Activated naive CD4-positive, alpha-beta T cell treated with anti-CD3 and anti-CD28 coated beads for 36 hours (primary cell): ENCODE results near the gene NFYB. TPM values are rescaled to one million over a fixed set of nuclear protein-coding genes. Genes with fewer than 3 reads are reported as not detected.

ENCODE experiments used
- CTCF ChIA-PET: fragments of 350-600 bp; sonication (Branson Sonifier 250); formaldehyde crosslinking; loops from one replicate; lab custom pipeline; 2021; ENCODE audit warnings: antibody characterized with exemption; lab: Charles Lee
- DNase-seq: peaks from one replicate; pipeline ENCODE4 v3.0.0-alpha.2; 2020
- H3K27ac Mint-ChIP-seq: one replicate; pipeline ENCODE4 v1.8.0; 2021; ENCODE audit warnings: mild to moderate bottlenecking, mixed read lengths
- H3K27me3 Mint-ChIP-seq: one replicate; pipeline ENCODE4 v1.8.0; 2021; ENCODE audit warnings: low read depth, mixed read lengths
- H3K36me3 Mint-ChIP-seq: one replicate; pipeline ENCODE4 v1.8.0; 2021; ENCODE audit warnings: low read depth, mixed read lengths
- H3K4me1 Mint-ChIP-seq: one replicate; pipeline ENCODE4 v1.8.0; 2021; ENCODE audit warnings: low read depth, mixed read lengths
- H3K4me3 Mint-ChIP-seq: one replicate; pipeline ENCODE4 v1.8.0; 2021; ENCODE audit warnings: mild to moderate bottlenecking, moderate library complexity, mixed read lengths
- H3K9me3 Mint-ChIP-seq: one replicate; pipeline ENCODE4 v1.8.0; 2021; ENCODE audit warnings: mixed read lengths
- intact Hi-C: fragments of 100-400 bp; cut with micrococcal nuclease; formaldehyde crosslinking; loops from one replicate; pipeline ENCODE4 v1.15.1; 2023
- total RNA-seq, 2 experiments: library from RNA; stranded (reverse); gene quantifications; one replicate each; pipeline ENCODE4 v1.2.3, GENCODE V29; 2021

Gene NFYB
- total RNA-seq, 2 experiments from 2014 or later: 23.3 to 28.3 TPM

DNA sequence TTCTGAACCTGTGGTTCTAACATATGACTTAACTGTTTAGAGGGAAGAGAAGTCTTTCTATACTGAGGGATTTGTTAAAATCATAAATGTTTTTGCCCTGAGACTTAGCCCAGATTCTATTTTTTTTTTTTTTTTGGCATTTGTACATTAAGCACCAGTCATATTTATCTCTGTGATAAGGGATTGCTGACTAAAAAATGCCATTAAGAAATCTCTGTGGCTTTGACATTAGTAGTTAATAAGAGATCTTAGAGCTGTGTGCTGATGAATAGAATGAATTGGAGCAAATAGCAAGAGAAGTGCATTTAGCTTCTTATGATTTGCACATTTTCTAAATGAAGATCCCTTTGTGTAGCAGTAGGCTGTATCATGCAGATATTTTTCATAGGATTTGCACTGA is 32.5 kb downstream of the NFYB start:
- CTCF ChIA-PET: interaction anchor here (0.7 to 1.5 kb wide), 2 partner anchors 47 to 1537 kb away, joined by 3 to 6 read pairs; no protein-coding TSS in a partner anchor
- no peak for DNase-seq
- H3K4me1 Mint-ChIP-seq: peaks cover 7% of the 10 kb centered on the region
- H3K4me3 Mint-ChIP-seq: no peak overlapping the region
- H3K36me3 Mint-ChIP-seq: peaks cover 2% of the 10 kb centered on the region
- H3K27ac Mint-ChIP-seq: no peak overlapping the region
- intact Hi-C loops: no loop called here
- no peaks in the 10 kb centered on the region for H3K9me3 Mint-ChIP-seq
- H3K27me3 Mint-ChIP-seq: no peaks in the 10 kb centered on the region

DNA sequence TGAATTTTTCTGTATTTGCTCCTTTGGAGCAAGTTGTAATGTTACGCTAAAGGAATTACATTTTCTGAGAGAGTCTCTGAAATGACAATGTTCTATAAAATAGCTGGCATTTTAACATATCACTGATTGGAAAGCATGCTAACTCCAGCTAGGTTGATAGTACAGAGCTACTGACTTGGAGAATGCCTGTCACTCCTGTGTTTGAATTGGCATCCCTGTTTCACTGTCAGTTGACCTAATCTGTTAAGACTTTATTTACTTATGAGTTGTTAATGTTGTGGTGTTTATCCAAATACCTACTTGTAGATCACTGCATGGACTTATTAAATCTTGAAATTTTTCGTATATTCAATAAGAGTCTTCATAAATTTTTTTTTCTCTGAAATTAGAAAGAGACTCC is 40.1 kb downstream of the NFYB start:
- no peak for DNase-seq
- intact Hi-C loops: no loop called here
- peaks cover 9% of the 10 kb centered on the region for H3K36me3 Mint-ChIP-seq
- no peak overlapping the region for H3K4me3 Mint-ChIP-seq
- H3K27me3 Mint-ChIP-seq: no peaks in the 10 kb centered on the region
- CTCF ChIA-PET: interaction anchor here (0.8 to 4.3 kb wide), 4 partner anchors 11 to 40 kb away, joined by 3 to 43 read pairs (median 5); no protein-coding TSS in a partner anchor
- H3K9me3 Mint-ChIP-seq: no peaks in the 10 kb centered on the region
- H3K27ac Mint-ChIP-seq: no peak overlapping the region
- peaks cover 8% of the 10 kb centered on the region for H3K4me1 Mint-ChIP-seq

DNA sequence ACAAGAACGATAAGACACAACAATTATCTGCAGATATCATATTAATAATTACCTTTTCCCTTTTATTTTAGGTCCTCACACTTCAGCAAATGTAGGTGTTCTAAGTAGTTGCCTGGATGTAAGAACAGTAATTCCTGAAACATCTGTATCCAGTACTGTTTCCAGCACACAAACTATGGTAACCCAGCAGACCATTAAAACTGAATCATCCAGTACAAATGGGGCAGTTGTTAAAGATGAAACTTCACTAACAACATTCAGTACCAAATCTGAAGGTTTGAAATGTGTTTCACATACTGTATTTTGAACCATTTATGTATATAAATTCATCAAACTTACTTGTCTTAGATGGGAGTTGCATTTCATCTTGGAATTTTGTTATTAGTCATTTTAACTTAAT is 42.7 kb downstream of the NFYB start:
- Mint-ChIP-seq H3K36me3 (peaks cover 9% of the 10 kb centered on the region), H3K9me3 (no peaks in the 10 kb centered on the region), H3K27ac (no peak overlapping the region), H3K27me3 (no peaks in the 10 kb centered on the region), H3K4me3 (no peak overlapping the region), H3K4me1 (peaks cover 8% of the 10 kb centered on the region)
- intact Hi-C loops: no loop called here
- CTCF ChIA-PET: interaction anchor here (1.1 to 1.3 kb wide), 4 partner anchors 12 to 211 kb away, joined by 3 to 4 read pairs (median 3); no protein-coding TSS in a partner anchor
- no peak for DNase-seq

DNA sequence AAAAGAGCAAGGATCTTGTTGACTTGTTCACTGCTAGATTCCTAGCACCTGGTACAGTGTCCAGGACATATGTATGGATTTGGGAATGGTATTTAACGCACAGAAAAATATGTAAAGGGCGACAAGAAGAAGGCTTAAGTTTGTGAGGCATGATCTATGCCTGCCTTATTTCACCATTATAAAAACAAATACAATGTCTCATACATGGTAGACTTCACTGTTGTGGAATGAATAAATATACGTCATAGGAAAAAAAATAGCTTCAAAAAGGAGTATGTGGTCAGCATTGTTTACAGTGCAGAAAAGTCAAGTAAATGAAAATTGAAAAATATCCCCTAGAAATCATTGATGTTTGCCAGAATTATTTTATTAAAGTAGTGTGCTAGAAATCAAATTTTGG is 43.7 kb downstream of the NFYB start:
- Mint-ChIP-seq H3K36me3 (peaks cover 13% of the 10 kb centered on the region), H3K4me1 (peaks cover 8% of the 10 kb centered on the region), H3K9me3 (no peaks in the 10 kb centered on the region), H3K27ac (no peak overlapping the region), H3K4me3 (no peak overlapping the region), H3K27me3 (no peaks in the 10 kb centered on the region)
- intact Hi-C loops: loop anchor here (5.0 kb wide), 1 partner anchor 1343 kb away; no protein-coding TSS in a partner anchor
- CTCF ChIA-PET: no interaction called here
- no peak for DNase-seq

DNA sequence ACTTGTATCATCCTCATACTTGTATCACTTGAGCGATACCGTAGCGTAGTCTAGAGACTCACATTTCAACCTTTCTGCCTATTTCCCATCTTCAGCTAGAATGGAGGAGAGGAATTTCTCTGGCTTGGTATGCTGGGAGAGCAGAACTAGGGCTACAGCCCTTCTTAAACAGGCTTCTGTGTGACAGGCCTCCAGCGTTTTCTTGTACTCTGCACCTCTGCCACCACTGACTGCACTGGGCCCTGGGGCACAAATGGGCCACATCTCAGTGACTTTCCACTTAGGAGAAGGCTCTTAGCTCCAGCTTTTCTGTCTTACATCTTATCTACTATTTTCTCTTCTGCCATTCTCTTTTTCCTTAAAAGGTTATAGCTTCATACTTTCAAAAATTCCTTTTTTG is 46.9 kb downstream of the NFYB start:
- no peaks in the 10 kb centered on the region for H3K9me3 Mint-ChIP-seq
- DNase-seq: no peak
- intact Hi-C loops: loop anchor here (5.0 kb wide), 1 partner anchor 1346 kb away; no protein-coding TSS in a partner anchor

DNA sequence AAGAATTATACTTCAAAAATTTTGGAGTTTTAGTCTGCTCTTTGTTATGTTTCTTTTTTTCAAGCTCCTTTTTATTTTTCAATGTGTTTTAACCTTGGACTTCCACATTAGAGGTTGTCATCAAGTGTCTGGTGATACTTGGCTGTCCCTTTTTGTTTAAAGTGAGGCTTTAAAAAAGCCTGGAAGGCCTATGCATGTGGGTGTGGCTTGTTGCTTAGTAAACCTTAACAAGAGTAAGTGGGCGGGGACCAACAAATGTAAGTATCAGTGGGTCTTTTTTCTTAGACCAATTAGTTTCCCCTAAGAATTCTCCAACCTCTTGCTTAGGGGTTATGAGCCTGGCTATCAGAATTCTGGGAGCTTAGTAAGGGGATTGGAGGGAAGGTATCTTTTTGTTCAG is 47.3 kb downstream of the NFYB start:
- intact Hi-C loops: loop anchor here (5.0 kb wide), 1 partner anchor 1347 kb away; no protein-coding TSS in a partner anchor
- Mint-ChIP-seq H3K36me3 (peaks cover 11% of the 10 kb centered on the region), H3K27ac (no peak overlapping the region), H3K4me3 (no peak overlapping the region), H3K4me1 (peaks cover 8% of the 10 kb centered on the region), H3K27me3 (no peaks in the 10 kb centered on the region), H3K9me3 (no peaks in the 10 kb centered on the region)
- DNase-seq: no peak
- CTCF ChIA-PET: no interaction called here

More for the DNA sequence above, 46.9 kb downstream of the NFYB start:
- no peak overlapping the region for H3K4me3 Mint-ChIP-seq
- peaks cover 8% of the 10 kb centered on the region for H3K4me1 Mint-ChIP-seq
- peaks cover 11% of the 10 kb centered on the region for H3K36me3 Mint-ChIP-seq
- H3K27me3 Mint-ChIP-seq: no peaks in the 10 kb centered on the region
- CTCF ChIA-PET: interaction anchor here (0.8 kb wide), 1 partner anchor 18 kb away, joined by 6 read pairs; no protein-coding TSS in a partner anchor
- no peak overlapping the region for H3K27ac Mint-ChIP-seq

DNA sequence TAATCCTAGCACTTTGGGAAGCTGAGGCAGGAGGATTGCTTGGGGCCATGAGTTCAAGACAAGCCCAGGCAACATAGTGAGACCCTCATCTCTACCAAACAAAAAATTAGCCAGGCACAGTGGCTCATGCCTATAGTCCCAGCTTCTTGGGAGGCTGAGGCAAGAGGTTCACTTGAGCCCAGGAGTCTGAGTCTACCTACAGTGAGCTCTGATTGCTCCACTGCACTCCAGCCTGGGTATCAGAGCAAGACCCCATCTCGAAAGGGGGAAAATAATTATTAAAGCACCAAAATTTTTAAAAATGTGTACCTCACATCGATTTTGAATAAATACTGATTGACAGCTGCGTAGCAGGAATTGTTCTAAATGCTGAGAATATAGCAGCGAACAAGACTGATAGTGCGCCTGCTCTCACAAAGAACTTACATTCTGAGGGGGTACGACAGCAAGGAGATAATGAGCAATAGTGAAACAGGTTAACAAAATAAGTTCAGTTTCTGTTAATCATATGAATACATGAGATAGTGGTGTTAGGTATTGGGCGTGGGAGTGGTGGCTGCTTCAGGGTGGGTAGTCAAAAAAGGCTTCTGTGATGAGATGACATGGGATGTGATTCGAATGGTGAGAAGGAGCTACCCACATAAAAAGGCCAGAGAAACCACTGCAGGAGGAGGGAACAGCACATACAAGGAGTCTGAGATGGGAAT is 54.1 kb downstream of the NFYB start:
- no peak overlapping the region for H3K4me3 Mint-ChIP-seq
- peaks cover 15% of the 10 kb centered on the region for H3K4me1 Mint-ChIP-seq
- no peaks in the 10 kb centered on the region for H3K27me3 Mint-ChIP-seq
- peaks cover 22% of the 10 kb centered on the region for H3K36me3 Mint-ChIP-seq
- CTCF ChIA-PET: interaction anchor here (0.6 to 1.7 kb wide), 3 partner anchors 9 to 170 kb away, joined by 3 to 6 read pairs (median 3); no protein-coding TSS in a partner anchor
- peak; percentile 61 for DNase-seq
- H3K9me3 Mint-ChIP-seq: no peaks in the 10 kb centered on the region
- no peak overlapping the region for H3K27ac Mint-ChIP-seq
- intact Hi-C loops: loop anchor here (1.0 kb wide), 4 partner anchors 20 to 159 kb away; partner anchors contain the start of genes HCFC2 and HSP90B1

DNA sequence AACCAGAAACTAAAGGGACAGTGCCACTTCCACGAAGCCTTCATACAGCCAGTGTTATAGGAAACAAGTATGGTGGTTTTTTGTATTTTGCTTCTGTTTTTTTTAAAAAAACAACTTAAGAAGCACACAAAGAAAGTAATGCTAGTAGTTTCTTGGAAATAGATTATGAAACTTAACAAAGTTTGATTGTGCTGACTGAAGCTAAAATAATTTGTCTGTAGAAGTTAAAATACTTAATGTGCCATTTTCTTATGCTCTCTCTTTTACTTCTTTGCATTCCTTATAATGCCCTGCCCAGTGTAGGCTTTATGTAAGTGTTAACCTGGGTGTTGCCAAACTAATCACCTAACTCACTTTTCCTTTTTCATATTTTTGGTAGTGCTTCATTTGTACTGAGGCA is 57.2 kb downstream of the NFYB start:
- H3K9me3 Mint-ChIP-seq: no peaks in the 10 kb centered on the region
- H3K36me3 Mint-ChIP-seq: peaks cover 26% of the 10 kb centered on the region
- H3K4me3 Mint-ChIP-seq: no peak overlapping the region
- no peaks in the 10 kb centered on the region for H3K27me3 Mint-ChIP-seq
- CTCF ChIA-PET: interaction anchor here (1.0 to 1.3 kb wide), 2 partner anchors 22 to 28 kb away, joined by 3 to 4 read pairs; no protein-coding TSS in a partner anchor
- H3K4me1 Mint-ChIP-seq: peaks cover 15% of the 10 kb centered on the region
- DNase-seq: no peak
- no peak overlapping the region for H3K27ac Mint-ChIP-seq
- intact Hi-C loops: no loop called here

DNA sequence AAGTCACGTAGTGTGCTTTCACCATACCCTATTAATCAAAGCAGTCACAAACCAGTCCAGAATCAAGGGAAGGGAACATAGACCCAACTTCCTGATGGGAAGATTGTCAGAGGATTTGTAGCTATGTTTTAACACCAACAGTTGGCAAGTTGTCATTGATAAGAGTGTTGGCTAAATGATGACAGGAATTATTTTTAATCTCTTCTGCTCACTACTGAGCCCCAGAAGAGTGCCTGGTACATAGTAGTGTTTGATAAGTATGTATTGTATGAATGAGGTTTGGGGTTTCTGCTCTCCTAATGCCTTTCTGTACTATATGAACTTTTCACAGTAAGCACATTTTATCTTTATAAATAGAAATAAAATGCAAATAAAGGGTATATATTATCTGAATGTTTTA is 59.0 kb downstream of the NFYB start:
- CTCF ChIA-PET: interaction anchor here (0.6 kb wide), 2 partner anchors 10 to 105 kb away, joined by 3 to 4 read pairs; no protein-coding TSS in a partner anchor
- H3K9me3 Mint-ChIP-seq: no peaks in the 10 kb centered on the region
- intact Hi-C loops: no loop called here
- H3K36me3 Mint-ChIP-seq: peaks cover 18% of the 10 kb centered on the region
- peaks cover 7% of the 10 kb centered on the region for H3K4me1 Mint-ChIP-seq
- DNase-seq: no peak
- H3K4me3 Mint-ChIP-seq: no peak overlapping the region
- no peaks in the 10 kb centered on the region for H3K27me3 Mint-ChIP-seq
- H3K27ac Mint-ChIP-seq: no peak overlapping the region

DNA sequence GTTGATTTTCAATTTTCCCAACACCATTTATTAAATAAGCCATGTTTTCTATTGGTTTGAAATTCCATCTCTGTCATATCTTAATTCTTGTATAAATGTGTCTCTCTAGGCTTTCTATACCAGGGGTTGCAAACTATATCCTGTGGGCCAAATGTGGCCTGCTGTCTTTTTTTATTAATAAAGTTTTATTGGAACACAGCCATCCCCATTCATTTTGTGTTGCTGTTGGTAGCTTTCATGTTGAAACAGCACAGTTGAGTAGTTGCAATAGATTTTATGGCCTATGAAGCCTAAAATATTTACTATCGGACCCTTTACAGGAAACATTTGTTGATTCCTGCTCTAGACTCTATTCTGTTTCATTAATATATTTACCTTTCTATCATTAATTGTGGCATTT is 64.3 kb downstream of the NFYB start:
- CTCF ChIA-PET: interaction anchor here (1.2 kb wide), 1 partner anchor 35 kb away, joined by 5 read pairs; no protein-coding TSS in a partner anchor
- Mint-ChIP-seq H3K27ac (no peak overlapping the region), H3K9me3 (no peaks in the 10 kb centered on the region), H3K36me3 (peaks cover 7% of the 10 kb centered on the region), H3K27me3 (no peaks in the 10 kb centered on the region), H3K4me3 (no peak overlapping the region), H3K4me1 (no peaks in the 10 kb centered on the region)
- intact Hi-C loops: no loop called here
- DNase-seq: no peak

DNA sequence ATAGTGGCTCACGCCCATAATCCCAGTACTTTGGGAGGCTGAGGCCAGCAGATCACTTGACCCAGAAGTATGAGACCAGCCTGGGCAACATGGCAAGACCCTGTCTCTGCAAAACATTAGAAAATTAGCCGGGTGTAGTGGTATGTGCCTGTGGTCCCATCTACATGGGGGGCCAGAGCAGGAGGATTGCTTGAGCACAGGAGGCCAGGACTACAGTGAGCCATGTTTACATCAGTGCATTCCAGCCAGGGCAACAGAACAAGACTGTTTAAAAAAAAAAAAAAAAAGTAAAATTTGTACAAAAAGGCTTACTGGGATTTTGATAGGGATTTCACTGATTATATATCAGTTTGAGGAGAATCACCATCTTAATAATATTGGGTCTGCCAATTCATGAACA is 65.9 kb downstream of the NFYB start:
- peaks cover 2% of the 10 kb centered on the region for H3K4me1 Mint-ChIP-seq
- no peak for DNase-seq
- H3K27me3 Mint-ChIP-seq: no peaks in the 10 kb centered on the region
- H3K9me3 Mint-ChIP-seq: no peaks in the 10 kb centered on the region
- H3K27ac Mint-ChIP-seq: no peak overlapping the region
- CTCF ChIA-PET: no interaction called here
- H3K36me3 Mint-ChIP-seq: peaks cover 1% of the 10 kb centered on the region
- H3K4me3 Mint-ChIP-seq: no peak overlapping the region
- intact Hi-C loops: no loop called here
